Ovary (tissue), 9 donors: ENCODE results near the gene XYLT1. TPM values are rescaled to one million over a fixed set of nuclear protein-coding genes. Genes with fewer than 3 reads are reported as not detected.

Experiments used
- DNase-seq, 5 donors: peaks; one replicate each; pipeline ENCODE4 v3.0.0-alpha.2; 2019 to 2020
- H3K27ac ChIP-seq, 2 donors: fragments of 200-600 bp; one replicate each; pipeline versions ENCODE4 v1.5.1 to v1.8.0; 2019 to 2022
- H3K27me3 ChIP-seq: fragments of 200-600 bp; one replicate; pipeline ENCODE4 v1.8.0; 2022
- H3K36me3 ChIP-seq: fragments of 200-600 bp; sonication (generic); one replicate; pipeline ENCODE4 v1.5.1; 2019
- H3K4me1 ChIP-seq: one replicate; pipeline ENCODE4 v1.8.1; 2013; ENCODE audit warnings: mild to moderate bottlenecking, moderate library complexity; ENCODE audit not compliant: insufficient read depth
- H3K4me3 ChIP-seq: fragments of 200-600 bp; sonication (generic); one replicate; pipeline ENCODE4 v1.5.1; 2017
- H3K9me3 ChIP-seq, 2 donors: fragments of 200-600 bp in 1 of 2; sonication (generic) in 1 of 2; one replicate each; pipeline versions ENCODE4 v1.5.1 to v1.8.1; 2013 to 2019; ENCODE audit warnings: mild to moderate bottlenecking in 1 of 2, moderate library complexity in 1 of 2
- CTCF ChIP-seq, 3 donors: fragments of 450-650 bp in 2 of 3; fragments of 200-600 bp in 1 of 3; IDR thresholded peaks; one replicate each; pipeline versions ENCODE4 v1.5.1 to v1.8.0; 2016 to 2022; ENCODE audit warnings: antibody characterized with exemption in 3 of 3, mild to moderate bottlenecking in 1 of 3
- EP300 ChIP-seq: sonication (generic); formaldehyde crosslinking; IDR thresholded peaks from one replicate; pipeline ENCODE4 v1.6.1; 2017; ENCODE audit warnings: antibody characterized with exemption
- POLR2A ChIP-seq: fragments of 450-650 bp; IDR thresholded peaks from one replicate; pipeline ENCODE4 v1.6.1; 2017; ENCODE audit warnings: antibody characterized with exemption, mild to moderate bottlenecking, moderate library complexity
- WGBS, 3 donors: extraction: QIAGEN DNeasy Blood & Tissue Kit in 1 of 3; methylation state at CpG; one replicate each; pipeline versions ENCODE4 v1.1.5 to v1.1.7; 2013 to 2017; 5-methylcytosine and 5-hydroxymethylcytosine counted together
- intact Hi-C, 4 donors: fragments of 100-400 bp; cut with DNase I; formaldehyde crosslinking; loops; one replicate each; pipeline versions ENCODE4 v1.11.0 to v1.15.1; 2022 to 2023
- polyA plus RNA-seq, 2 donors: library from polyadenylated mRNA; stranded (reverse); fragments of 200-250 nt in 1 of 2; fragments of 350-450 nt in 1 of 2; fragmentation: Illumina TruSeq in 1 of 2; extraction: RNeasy Lipid Tissue Mini Kit (QIAGEN cat#74804) in 1 of 2; gene quantifications; one replicate each; pipeline ENCODE4 v1.2.3, GENCODE V29; 2013 to 2014
- total RNA-seq, 7 donors: library from RNA; depleted of rRNA in 2 of 7; stranded (reverse); fragments of >200 nt in 2 of 7; fragmentation: NEBNext Ultra II Directional in 3 of 7; extraction: Animal tissue kit (Norgen Biotek cat#: 25700) in 3 of 7; gene quantifications; one replicate each; pipeline versions ENCODE4 v1.1.0 to v1.2.4, GENCODE V29; 2016 to 2023
- donor health status: DM: no; HTN: no; CAD: no; lungs with moderate emphysema.
- donor health status: DM: no; HTN: no; CAD: no.
- donor health status: Bipolar disorder and iron deficiency.
- donor health status: DM: yes; HTN: yes; CAD: no.
- donor health status: DM: no; HTN: no; CAD: no.
- donor health status: DM: yes; HTN: yes; CAD: no.

Gene XYLT1
- total and polyA plus RNA-seq, 9 donors, result 3.2 to 38.0 (median 17.3) TPM

GRCh38 chr16:17392127-17392856 is 78.5 kb downstream of the XYLT1 start:
- 45 to 52% (median 51%) methylated on average over 8 of the region's 8 CpGs for WGBS, 3 donors
- H3K4me1 ChIP-seq, result peaks cover 10% of the 10 kb centered on the region
- no peak for DNase-seq
- TF ChIP-seq CTCF (IDR thresholded peaks at IDR 0.05) (no peak), POLR2A (no peak), EP300 (no peak)
- intact Hi-C loops, result no loop called here
- no peak overlapping the region for H3K4me3 ChIP-seq
- H3K27ac ChIP-seq, result no peak overlapping the region
- H3K9me3 ChIP-seq, result no peaks in the 10 kb centered on the region
- no peaks in the 10 kb centered on the region for H3K36me3 ChIP-seq
- H3K27me3 ChIP-seq, result no peaks in the 10 kb centered on the region

- DNase-seq, result no peak
- Histone ChIP-seq H3K4me3 (no peak overlapping the region), H3K9me3 (no peaks in the 10 kb centered on the region), H3K27me3 (no peaks in the 10 kb centered on the region), H3K36me3 (no peaks in the 10 kb centered on the region), H3K27ac (no peak overlapping the region), H3K4me1 (peaks cover 9% of the 10 kb centered on the region)
- WGBS, 3 donors, result 92 to 94% (median 92%) methylated on average over 5 of the region's 5 CpGs
- TF ChIP-seq CTCF (IDR thresholded peaks at IDR 0.05), result no peak
- TF ChIP-seq POLR2A, result no peak
- no peak for TF ChIP-seq EP300
- intact Hi-C loops, result no loop called here
These were observed 79.0 kb downstream of the XYLT1 start for GRCh38 chr16:17391715-17392114.

- Histone ChIP-seq H3K36me3 (no peaks in the 10 kb centered on the region), H3K4me3 (no peak overlapping the region), H3K27me3 (no peaks in the 10 kb centered on the region), H3K27ac (no peak overlapping the region), H3K9me3 (no peaks in the 10 kb centered on the region), H3K4me1 (no peaks in the 10 kb centered on the region)
- no peak for DNase-seq
- intact Hi-C loops, result no loop called here
- TF ChIP-seq CTCF (IDR thresholded peaks at IDR 0.05) (no peak), POLR2A (no peak), EP300 (no peak)
- 89% methylated on average over 4 of the region's 4 CpGs for WGBS, 3 donors
These were observed 81.4 kb downstream of the XYLT1 start for GRCh38 chr16:17389384-17389783.

- WGBS, 3 donors, result 86 to 92% (median 91%) methylated on average over 4 of the region's 4 CpGs
- Histone ChIP-seq H3K27me3 (no peaks in the 10 kb centered on the region), H3K36me3 (no peaks in the 10 kb centered on the region), H3K27ac (no peak overlapping the region), H3K9me3 (no peaks in the 10 kb centered on the region), H3K4me3 (no peak overlapping the region), H3K4me1 (no peaks in the 10 kb centered on the region)
- DNase-seq, result no peak
- intact Hi-C loops, result no loop called here
- TF ChIP-seq POLR2A (no peak), CTCF (IDR thresholded peaks at IDR 0.05) (no peak), EP300 (no peak)
These were observed 83.5 kb downstream of the XYLT1 start for GRCh38 chr16:17387256-17387655.
